ENCODE results near the gene DPM3. TPM values are rescaled to one million over a fixed set of nuclear protein-coding genes. Genes with fewer than 3 reads are reported as not detected.

Gene DPM3
- total RNA-seq, 1 donor from 2014 or later = 61.3 TPM

- Mint-ChIP-seq H3K27me3 (ENCODE audit: unreplicated experiment) (peaks cover 12% of the 10 kb centered on the region), H3K27ac (ENCODE audit: unreplicated experiment) (no peak overlapping the region), H3K4me1 (ENCODE audit: unreplicated experiment) (peaks cover 2% of the 10 kb centered on the region), H3K36me3 (ENCODE audit: unreplicated experiment) (no peaks in the 10 kb centered on the region), H3K4me3 (ENCODE audit: unreplicated experiment) (no peak overlapping the region), H3K9me3 (ENCODE audit: unreplicated experiment) (no peaks in the 10 kb centered on the region)
- TF ChIP-seq CTCF (IDR thresholded peaks at IDR 0.05) = no peak
- no peak for DNase-seq (ENCODE audit: extremely low spot score, unreplicated experiment)
Observed at GRCh38 chr1:155110826-155111225, 29.5 kb downstream of the DPM3 start.

GRCh38 chr1:155110381-155110780 lies 29.9 kb downstream of the DPM3 start:
- DNase-seq (ENCODE audit: extremely low spot score, unreplicated experiment) = no peak
- H3K27ac Mint-ChIP-seq (ENCODE audit: unreplicated experiment) = no peak overlapping the region
- peaks cover 16% of the 10 kb centered on the region for H3K27me3 Mint-ChIP-seq (ENCODE audit: unreplicated experiment)
- no peak overlapping the region for H3K4me3 Mint-ChIP-seq (ENCODE audit: unreplicated experiment)
- no peak for TF ChIP-seq CTCF (IDR thresholded peaks at IDR 0.05)
- no peaks in the 10 kb centered on the region for H3K36me3 Mint-ChIP-seq (ENCODE audit: unreplicated experiment)
- H3K9me3 Mint-ChIP-seq (ENCODE audit: unreplicated experiment) = no peaks in the 10 kb centered on the region
- peaks cover 2% of the 10 kb centered on the region for H3K4me1 Mint-ChIP-seq (ENCODE audit: unreplicated experiment)

- Mint-ChIP-seq H3K27ac (ENCODE audit: unreplicated experiment) (no peak overlapping the region), H3K36me3 (ENCODE audit: unreplicated experiment) (no peaks in the 10 kb centered on the region), H3K4me1 (ENCODE audit: unreplicated experiment) (no peaks in the 10 kb centered on the region), H3K9me3 (ENCODE audit: unreplicated experiment) (no peaks in the 10 kb centered on the region), H3K4me3 (ENCODE audit: unreplicated experiment) (no peak overlapping the region), H3K27me3 (ENCODE audit: unreplicated experiment) (peaks cover 20% of the 10 kb centered on the region)
- TF ChIP-seq CTCF (IDR thresholded peaks at IDR 0.05) = no peak
- no peak for DNase-seq (ENCODE audit: extremely low spot score, unreplicated experiment)
Observed at GRCh38 chr1:155108296-155108695, 32.0 kb downstream of the DPM3 start.

GRCh38 chr1:155107309-155108264 lies 32.7 kb downstream of the DPM3 start:
- Mint-ChIP-seq H3K9me3 (ENCODE audit: unreplicated experiment) (no peaks in the 10 kb centered on the region), H3K27ac (ENCODE audit: unreplicated experiment) (no peak overlapping the region), H3K4me3 (ENCODE audit: unreplicated experiment) (no peak overlapping the region), H3K27me3 (ENCODE audit: unreplicated experiment) (peaks cover 20% of the 10 kb centered on the region), H3K4me1 (ENCODE audit: unreplicated experiment) (no peaks in the 10 kb centered on the region), H3K36me3 (ENCODE audit: unreplicated experiment) (no peaks in the 10 kb centered on the region)
- TF ChIP-seq CTCF (IDR thresholded peaks at IDR 0.05) = no peak
- no peak for DNase-seq (ENCODE audit: extremely low spot score, unreplicated experiment)

GRCh38 chr1:155106862-155107261 lies 33.5 kb downstream of the DPM3 start:
- Mint-ChIP-seq H3K27ac (ENCODE audit: unreplicated experiment) (no peak overlapping the region), H3K4me1 (ENCODE audit: unreplicated experiment) (no peaks in the 10 kb centered on the region), H3K36me3 (ENCODE audit: unreplicated experiment) (no peaks in the 10 kb centered on the region), H3K9me3 (ENCODE audit: unreplicated experiment) (no peaks in the 10 kb centered on the region), H3K4me3 (ENCODE audit: unreplicated experiment) (no peak overlapping the region), H3K27me3 (ENCODE audit: unreplicated experiment) (peaks cover 20% of the 10 kb centered on the region)
- no peak for TF ChIP-seq CTCF (IDR thresholded peaks at IDR 0.05)
- no peak for DNase-seq (ENCODE audit: extremely low spot score, unreplicated experiment)

Data from osteocyte (in vitro differentiated cells).